Neural progenitor cell (in vitro differentiated cells): ENCODE data around the gene ZNF683. TPM values are rescaled to one million over a fixed set of nuclear protein-coding genes. Genes with fewer than 3 reads are reported as not detected.
A peak's percentile ranks its signal among the peaks of the same experiment; 100 is the strongest.

Experiments
- DNase-seq: peaks from one replicate; pipeline ENCODE4 v3.0.0-alpha.2; 2016; ENCODE audit warnings: low spot score
- H2AFZ ChIP-seq: fragments of 200-600 bp; sonication (generic); replicated peaks from 2 replicates; pipeline ENCODE4 v1.6.1; 2016; ENCODE audit warnings: antibody characterized with exemption
- H3F3A ChIP-seq: fragments of 200-600 bp; sonication (generic); 2 replicates; pipeline ENCODE4 v1.6.1; 2016; ENCODE audit warnings: antibody characterized with exemption, low read depth
- H3K27ac ChIP-seq: fragments of 200-600 bp; sonication (generic); 2 replicates; pipeline ENCODE4 v1.5.1; 2016; ENCODE audit warnings: mild to moderate bottlenecking
- H3K27me3 ChIP-seq: fragments of 200-600 bp; sonication (generic); 2 replicates; pipeline ENCODE4 v1.6.1; 2016; ENCODE audit warnings: mild to moderate bottlenecking, moderate library complexity
- H3K36me3 ChIP-seq: fragments of 200-600 bp; sonication (generic); 2 replicates; pipeline ENCODE4 v1.5.1; 2016
- H3K4me1 ChIP-seq: fragments of 200-600 bp; sonication (generic); 2 replicates; pipeline ENCODE4 v1.6.1; 2016; ENCODE audit warnings: mixed run types
- H3K4me2 ChIP-seq: fragments of 200-600 bp; sonication (generic); 2 replicates; pipeline ENCODE4 v1.6.1; 2016
- H3K4me3 ChIP-seq: fragments of 200-600 bp; sonication (generic); 2 replicates; pipeline ENCODE4 v1.5.1; 2016
- H3K79me2 ChIP-seq: fragments of 200-600 bp; sonication (generic); 2 replicates; pipeline ENCODE4 v1.6.1; 2016; ENCODE audit warnings: low read depth
- H3K9ac ChIP-seq: fragments of 200-600 bp; sonication (generic); 2 replicates; pipeline ENCODE4 v1.6.1; 2016
- H3K9me3 ChIP-seq: fragments of 200-600 bp; sonication (generic); 2 replicates; pipeline ENCODE4 v1.5.1; 2016; ENCODE audit warnings: low read depth
- H4K20me1 ChIP-seq: fragments of 200-600 bp; sonication (generic); 2 replicates; pipeline ENCODE4 v1.6.1; 2016; ENCODE audit warnings: low read depth
- H3K27ac Mint-ChIP-seq: 3 replicates; pipeline ENCODE4 v1.8.0; 2021; ENCODE audit warnings: mixed read lengths
- H3K27me3 Mint-ChIP-seq: 2 replicates; pipeline ENCODE4 v1.8.0; 2022; ENCODE audit warnings: low read depth, mild to moderate bottlenecking, inconsistent platforms, moderate library complexity, mixed read lengths; ENCODE audit not compliant: insufficient read depth
- H3K36me3 Mint-ChIP-seq: 3 replicates; pipeline ENCODE4 v1.8.0; 2021; ENCODE audit warnings: mixed read lengths
- H3K4me1 Mint-ChIP-seq: 3 replicates; pipeline ENCODE4 v1.8.0; 2021; ENCODE audit warnings: mixed read lengths
- H3K4me3 Mint-ChIP-seq: 3 replicates; pipeline ENCODE4 v1.8.0; 2021; ENCODE audit warnings: mild to moderate bottlenecking, moderate library complexity, mixed read lengths
- H3K9me3 Mint-ChIP-seq: 3 replicates; pipeline ENCODE4 v1.8.0; 2020; ENCODE audit warnings: mixed read lengths
- EZH2 ChIP-seq: fragments of 200-600 bp; sonication (generic); IDR thresholded peaks from 2 replicates; pipeline ENCODE4 v1.6.1; 2017; ENCODE audit warnings: antibody characterized with exemption, mild to moderate bottlenecking, moderate library complexity
- EZH2phosphoT487 ChIP-seq: fragments of 200-600 bp; sonication (generic); IDR thresholded peaks from 2 replicates; pipeline ENCODE4 v1.6.1; 2017; ENCODE audit warnings: antibody characterized with exemption
- total RNA-seq: library from RNA; depleted of rRNA; stranded (reverse); fragments of >200 nt; gene quantifications from 2 replicates; pipeline ENCODE4 v1.2.3, GENCODE V29; 2015; ENCODE audit warnings: low replicate concordance
- TF ChIP-seq, protein P1 (sequence below): fragments of 200-600 bp; sonication (generic); IDR thresholded peaks from 2 replicates; pipeline ENCODE4 v1.5.1; 2017; ENCODE audit warnings: antibody characterized with exemption, mild to moderate bottlenecking

ZNF683 gene
- total RNA-seq, 1 donor from 2014 or later = not detected

DNA sequence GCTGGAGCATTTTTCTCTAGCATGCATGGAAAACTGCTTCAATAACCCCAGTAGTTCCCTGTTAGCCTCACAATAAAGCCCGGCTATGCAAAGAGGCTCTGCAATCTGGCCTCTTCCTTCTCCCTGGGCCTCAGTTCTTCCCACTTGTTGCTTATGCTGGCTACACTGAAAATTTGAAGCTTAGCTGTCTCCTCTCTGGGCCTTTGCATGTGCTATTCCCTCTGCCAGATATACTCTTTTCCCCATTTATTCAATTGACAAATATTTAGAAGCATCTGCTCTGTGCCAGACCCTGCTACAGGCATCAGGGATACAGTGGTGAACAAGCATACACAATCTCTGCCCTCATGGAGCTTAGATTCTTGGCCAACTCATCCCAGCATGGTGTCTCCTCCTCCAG, 33.9 kb downstream of the ZNF683 start:
- DNase-seq = no peak
- no peaks in the 10 kb centered on the region for H3K36me3 Mint-ChIP-seq
- peaks cover 10% of the 10 kb centered on the region for H3K27me3 Mint-ChIP-seq
- H3K4me3 Mint-ChIP-seq = peak overlapping the region; percentile 12
- peaks cover 43% of the 10 kb centered on the region for H3K4me1 Mint-ChIP-seq
- Histone ChIP-seq H3K9me3 (no peaks in the 10 kb centered on the region), H3K4me2 (no peak overlapping the region), H3K27me3 (no peaks in the 10 kb centered on the region), H3K27ac (no peak overlapping the region), H3K4me3 (no peak overlapping the region), H3K4me1 (peaks cover 29% of the 10 kb centered on the region), H4K20me1 (no peaks in the 10 kb centered on the region), H2AFZ (no peak overlapping the region), H3F3A (peaks cover 22% of the 10 kb centered on the region), H3K9ac (no peak overlapping the region), H3K36me3 (no peaks in the 10 kb centered on the region), H3K79me2 (peaks cover 10% of the 10 kb centered on the region)
- TF ChIP-seq EZH2phosphoT487 = no peak
- no peak for TF ChIP-seq EZH2
- TF ChIP-seq, protein P1, sequence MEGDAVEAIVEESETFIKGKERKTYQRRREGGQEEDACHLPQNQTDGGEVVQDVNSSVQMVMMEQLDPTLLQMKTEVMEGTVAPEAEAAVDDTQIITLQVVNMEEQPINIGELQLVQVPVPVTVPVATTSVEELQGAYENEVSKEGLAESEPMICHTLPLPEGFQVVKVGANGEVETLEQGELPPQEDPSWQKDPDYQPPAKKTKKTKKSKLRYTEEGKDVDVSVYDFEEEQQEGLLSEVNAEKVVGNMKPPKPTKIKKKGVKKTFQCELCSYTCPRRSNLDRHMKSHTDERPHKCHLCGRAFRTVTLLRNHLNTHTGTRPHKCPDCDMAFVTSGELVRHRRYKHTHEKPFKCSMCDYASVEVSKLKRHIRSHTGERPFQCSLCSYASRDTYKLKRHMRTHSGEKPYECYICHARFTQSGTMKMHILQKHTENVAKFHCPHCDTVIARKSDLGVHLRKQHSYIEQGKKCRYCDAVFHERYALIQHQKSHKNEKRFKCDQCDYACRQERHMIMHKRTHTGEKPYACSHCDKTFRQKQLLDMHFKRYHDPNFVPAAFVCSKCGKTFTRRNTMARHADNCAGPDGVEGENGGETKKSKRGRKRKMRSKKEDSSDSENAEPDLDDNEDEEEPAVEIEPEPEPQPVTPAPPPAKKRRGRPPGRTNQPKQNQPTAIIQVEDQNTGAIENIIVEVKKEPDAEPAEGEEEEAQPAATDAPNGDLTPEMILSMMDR = no peak
- H3K27ac Mint-ChIP-seq = no peak overlapping the region
- no peaks in the 10 kb centered on the region for H3K9me3 Mint-ChIP-seq

DNA sequence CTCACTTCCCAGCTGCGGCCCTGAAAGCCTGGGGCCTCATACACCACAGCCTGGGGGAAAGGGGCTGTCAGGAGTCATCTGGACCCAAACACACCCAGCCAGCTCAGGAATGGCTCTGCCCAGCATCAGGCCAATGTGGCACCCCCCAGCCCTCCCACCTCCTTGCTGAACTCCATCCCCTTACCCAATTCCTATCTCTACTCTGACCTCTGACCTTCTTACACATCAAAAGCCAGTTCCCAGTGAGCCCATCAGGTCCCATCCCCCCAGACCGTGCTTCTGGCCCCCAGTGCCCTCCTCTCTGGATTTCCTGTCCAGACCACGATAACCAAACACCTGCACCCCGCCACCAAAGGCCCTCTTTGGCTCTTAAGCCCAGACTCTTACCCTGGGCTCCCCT, 34.9 kb downstream of the ZNF683 start:
- H3K79me2 ChIP-seq = peaks cover 10% of the 10 kb centered on the region
- Mint-ChIP-seq H3K27ac (no peak overlapping the region), H3K27me3 (peaks cover 9% of the 10 kb centered on the region), H3K4me1 (peaks cover 43% of the 10 kb centered on the region), H3K4me3 (peak overlapping the region; percentile 77), H3K9me3 (no peaks in the 10 kb centered on the region), H3K36me3 (no peaks in the 10 kb centered on the region)
- H3K4me1 ChIP-seq = peaks cover 29% of the 10 kb centered on the region
- H3K36me3 ChIP-seq = no peaks in the 10 kb centered on the region
- H3K9me3 ChIP-seq = no peaks in the 10 kb centered on the region
- TF ChIP-seq, protein P1 = no peak
- TF ChIP-seq EZH2phosphoT487 (no peak), EZH2 (no peak)
- peaks cover 22% of the 10 kb centered on the region for H3F3A ChIP-seq
- peak overlapping the region; percentile 28 for H3K4me2 ChIP-seq
- no peak for DNase-seq
- H3K9ac ChIP-seq = no peak overlapping the region
- H2AFZ ChIP-seq = no peak overlapping the region
- no peaks in the 10 kb centered on the region for H4K20me1 ChIP-seq
- H3K27me3 ChIP-seq = no peaks in the 10 kb centered on the region
- no peak overlapping the region for H3K4me3 ChIP-seq
- H3K27ac ChIP-seq = no peak overlapping the region

DNA sequence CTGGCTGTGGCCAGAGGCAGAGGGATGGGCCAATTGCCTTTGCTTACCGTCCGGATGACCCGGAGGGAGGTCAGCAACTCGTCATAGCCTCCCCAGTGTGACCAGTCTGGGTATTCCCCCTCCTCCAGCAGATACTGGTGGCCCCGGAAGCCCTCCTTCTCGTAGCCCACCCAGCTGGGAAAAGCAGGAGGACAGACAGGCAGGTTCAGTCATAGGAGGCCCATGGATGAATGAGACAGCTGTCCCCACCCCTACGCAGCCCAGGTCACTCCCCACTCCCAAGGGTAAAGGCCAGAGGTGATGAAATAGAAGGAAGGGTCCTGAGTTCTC, 35.4 kb downstream of the ZNF683 start:
- H3K79me2 ChIP-seq = peaks cover 10% of the 10 kb centered on the region
- H3K4me1 ChIP-seq = peaks cover 29% of the 10 kb centered on the region
- no peak overlapping the region for H3K4me3 ChIP-seq
- Mint-ChIP-seq H3K27ac (no peak overlapping the region), H3K36me3 (no peaks in the 10 kb centered on the region), H3K4me1 (peaks cover 43% of the 10 kb centered on the region), H3K4me3 (peak overlapping the region; percentile 77), H3K27me3 (peaks cover 9% of the 10 kb centered on the region), H3K9me3 (no peaks in the 10 kb centered on the region)
- no peak overlapping the region for H2AFZ ChIP-seq
- no peaks in the 10 kb centered on the region for H4K20me1 ChIP-seq
- no peaks in the 10 kb centered on the region for H3K36me3 ChIP-seq
- DNase-seq = no peak
- no peaks in the 10 kb centered on the region for H3K9me3 ChIP-seq
- peak overlapping the region; percentile 28 for H3K4me2 ChIP-seq
- H3K27ac ChIP-seq = no peak overlapping the region
- TF ChIP-seq EZH2 (no peak), EZH2phosphoT487 (no peak)
- TF ChIP-seq, protein P1 = no peak
- H3K27me3 ChIP-seq = no peaks in the 10 kb centered on the region
- peaks cover 22% of the 10 kb centered on the region for H3F3A ChIP-seq
- H3K9ac ChIP-seq = no peak overlapping the region
